ENCODE results near the gene TSPAN33. TPM values are rescaled to one million over a fixed set of nuclear protein-coding genes. Genes with fewer than 3 reads are reported as not detected.

Gene TSPAN33
- total and polyA plus RNA-seq, 10 of the 15 experiments (the other 5 are each of a cell fraction or from before 2014, with no cell fraction given): 12.0 to 123 (median 86.3) TPM

DNA sequence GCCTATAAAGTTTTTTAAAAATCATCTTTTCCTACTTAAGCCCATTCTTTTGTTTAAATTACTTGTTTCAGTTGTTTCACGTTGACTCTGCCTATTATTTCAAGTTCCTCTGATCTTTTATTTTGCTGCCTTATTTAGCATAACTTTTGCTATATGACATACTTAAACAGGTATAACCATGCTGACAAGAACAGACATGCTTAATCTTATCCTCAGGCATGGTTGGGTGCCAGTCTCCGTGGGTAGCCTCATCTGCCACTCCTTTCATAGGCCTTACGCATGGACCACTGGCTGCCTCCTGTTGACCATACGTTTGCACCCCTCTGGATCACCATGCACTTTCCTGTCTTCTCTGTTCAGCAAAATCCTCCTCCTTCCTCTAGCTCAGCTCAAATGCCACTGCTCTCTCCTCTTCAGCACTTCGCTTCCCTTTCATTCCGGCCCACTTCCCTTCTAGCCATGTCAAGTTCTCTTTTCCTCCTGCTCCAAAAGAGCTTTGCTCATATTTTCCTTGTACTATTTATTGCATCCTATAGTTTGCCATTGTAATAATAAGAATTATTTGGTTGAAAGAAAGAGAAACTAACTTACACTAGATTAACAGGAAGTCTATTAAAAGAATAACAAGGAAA lies 10.0 kb upstream of the TSPAN33 start:
- ATAC-seq (no peak), DNase-seq (ENCODE audit: low read depth, low spot score) (no peak), FAIRE-seq (no peak)
- Histone ChIP-seq H2AFZ (ENCODE audit: control insufficient read depth, low read depth, low read length) (peak overlapping the region; percentile 69), H3K4me3 (no peak overlapping the region), H3K4me2 (ENCODE audit: control insufficient read depth, insufficient read depth) (peak overlapping the region; percentile 50; the same call in 1 of the 2 replicates), H3K4me1 (ENCODE audit: control insufficient read depth, insufficient read depth, low read length) (peaks cover 19% of the 10 kb centered on the region), H3K27ac (ENCODE audit: control insufficient read depth, insufficient read depth) (peak overlapping the region; percentile 50), H4K20me1 (ENCODE audit: control insufficient read depth, insufficient read depth) (no peaks in the 10 kb centered on the region), H3K79me2 (ENCODE audit: control insufficient read depth, insufficient read depth, low read length) (no peaks in the 10 kb centered on the region), H3K27me3 (replicated peaks in 1 of 2; ENCODE audit: control insufficient read depth in 2 of 2, insufficient read depth in 2 of 2, low read length in 1 of 2) (no peaks in the 10 kb centered on the region), H3K9ac (ENCODE audit: control insufficient read depth, insufficient read depth, low read length) (peak overlapping the region; percentile 13; the same call in 1 of the 2 replicates), H3K9me3 (replicated peaks; ENCODE audit: control insufficient read depth, insufficient read depth, low read length) (no peaks in the 10 kb centered on the region), H3K36me3 (ENCODE audit: control insufficient read depth in 2 of 2, insufficient read depth in 2 of 2, low read length in 1 of 2) (no peaks in the 10 kb centered on the region)
- TF ChIP-seq TCF3 (IDR thresholded peaks at IDR 0.05; ENCODE audit: borderline replicate concordance, insufficient read depth, low read depth, low read length) (no peak), RAD51 (IDR thresholded peaks at IDR 0.05) (no peak), RUNX3 (IDR thresholded peaks at IDR 0.05; ENCODE audit: low read length) (no peak), EZH2 (IDR thresholded peaks at IDR 0.05; ENCODE audit: borderline replicate concordance, control insufficient read depth, low read depth, low read length) (no peak), SMAD1 (IDR thresholded peaks at IDR 0.05; ENCODE audit: low read depth, partially characterized antibody) (no peak), SREBF2 (IDR thresholded peaks at IDR 0.05; ENCODE audit: low read length) (no peak), SPI1 (IDR thresholded peaks at IDR 0.05; ENCODE audit: borderline replicate concordance, insufficient read depth, low read depth, low read length) (no peak)
- TF ChIP-seq, protein P1, sequence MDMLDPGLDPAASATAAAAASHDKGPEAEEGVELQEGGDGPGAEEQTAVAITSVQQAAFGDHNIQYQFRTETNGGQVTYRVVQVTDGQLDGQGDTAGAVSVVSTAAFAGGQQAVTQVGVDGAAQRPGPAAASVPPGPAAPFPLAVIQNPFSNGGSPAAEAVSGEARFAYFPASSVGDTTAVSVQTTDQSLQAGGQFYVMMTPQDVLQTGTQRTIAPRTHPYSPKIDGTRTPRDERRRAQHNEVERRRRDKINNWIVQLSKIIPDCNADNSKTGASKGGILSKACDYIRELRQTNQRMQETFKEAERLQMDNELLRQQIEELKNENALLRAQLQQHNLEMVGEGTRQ (IDR thresholded peaks at IDR 0.05; ENCODE audit: borderline replicate concordance, low read depth, low read length): no peak
- TF ChIP-seq, protein P2, sequence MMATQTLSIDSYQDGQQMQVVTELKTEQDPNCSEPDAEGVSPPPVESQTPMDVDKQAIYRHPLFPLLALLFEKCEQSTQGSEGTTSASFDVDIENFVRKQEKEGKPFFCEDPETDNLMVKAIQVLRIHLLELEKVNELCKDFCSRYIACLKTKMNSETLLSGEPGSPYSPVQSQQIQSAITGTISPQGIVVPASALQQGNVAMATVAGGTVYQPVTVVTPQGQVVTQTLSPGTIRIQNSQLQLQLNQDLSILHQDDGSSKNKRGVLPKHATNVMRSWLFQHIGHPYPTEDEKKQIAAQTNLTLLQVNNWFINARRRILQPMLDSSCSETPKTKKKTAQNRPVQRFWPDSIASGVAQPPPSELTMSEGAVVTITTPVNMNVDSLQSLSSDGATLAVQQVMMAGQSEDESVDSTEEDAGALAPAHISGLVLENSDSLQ (IDR thresholded peaks at IDR 0.05): no peak
- WGBS (ENCODE audit: insufficient coverage, insufficient replicate concordance, low lambda C conversion rate, missing lambda C conversion rate): 52% methylated on average over 6 of the region's 6 CpGs
- in situ Hi-C loops (cut with MboI) (no loop called here), intact Hi-C loops (cut with micrococcal nuclease; ENCODE audit: unreplicated experiment) (no loop called here)
- POLR2A ChIA-PET: interaction anchor here (1.0 kb wide), 1 partner anchor 9 kb away, joined by 3 read pairs; no protein-coding TSS in a partner anchor
- CTCF ChIA-PET: interaction anchor here (0.7 to 4.2 kb wide), 4 partner anchors 9 to 29 kb away, joined by 3 to 23 read pairs (median 6); partner anchors contain the start of gene TSPAN33
- RAD21 ChIA-PET (ENCODE audit: unreplicated experiment): no interaction called here
- SMC1A ChIA-PET (ENCODE audit: uncharacterized antibody, unreplicated experiment): interaction anchor here (1.3 to 4.7 kb wide), 4 partner anchors 9 to 13 kb away, joined by 3 to 20 read pairs (median 10); partner anchors contain the start of gene TSPAN33
- no TSS peak for BruUV-seq (replicated peaks)

Data from GM12878 (cell line).